GM12872 (cell line): ENCODE measurements around the gene GZMM.

Experiments used
- TF ChIP-seq, protein P1 (sequence below): IDR thresholded peaks from 3 replicates; pipeline ENCODE4 v1.5.1; 2011; ENCODE audit warnings: low read depth, mild to moderate bottlenecking, low read length, moderate library complexity; ENCODE audit not compliant: insufficient read depth

Gene GZMM

DNA sequence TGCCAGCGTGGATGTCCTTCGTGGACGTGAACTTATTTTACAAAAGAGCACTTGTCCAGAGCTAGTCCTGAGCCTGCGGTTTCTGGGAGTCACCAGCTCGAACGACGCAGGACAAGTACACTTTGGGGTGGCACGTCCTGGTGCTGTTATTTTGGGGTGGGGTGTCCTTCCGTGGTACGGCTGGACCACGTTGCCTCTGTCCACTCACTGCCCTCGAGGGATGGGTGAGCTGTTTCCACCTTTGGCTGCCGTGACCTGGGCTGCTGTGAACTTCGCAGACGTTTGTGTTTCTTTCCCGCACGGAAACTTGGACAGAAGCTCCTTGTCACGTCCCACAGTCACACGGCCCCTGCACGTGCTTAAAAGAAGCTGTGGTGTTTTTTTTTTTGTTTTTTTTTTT is 11.0 kb downstream of the GZMM start:
- TF ChIP-seq, protein P1, sequence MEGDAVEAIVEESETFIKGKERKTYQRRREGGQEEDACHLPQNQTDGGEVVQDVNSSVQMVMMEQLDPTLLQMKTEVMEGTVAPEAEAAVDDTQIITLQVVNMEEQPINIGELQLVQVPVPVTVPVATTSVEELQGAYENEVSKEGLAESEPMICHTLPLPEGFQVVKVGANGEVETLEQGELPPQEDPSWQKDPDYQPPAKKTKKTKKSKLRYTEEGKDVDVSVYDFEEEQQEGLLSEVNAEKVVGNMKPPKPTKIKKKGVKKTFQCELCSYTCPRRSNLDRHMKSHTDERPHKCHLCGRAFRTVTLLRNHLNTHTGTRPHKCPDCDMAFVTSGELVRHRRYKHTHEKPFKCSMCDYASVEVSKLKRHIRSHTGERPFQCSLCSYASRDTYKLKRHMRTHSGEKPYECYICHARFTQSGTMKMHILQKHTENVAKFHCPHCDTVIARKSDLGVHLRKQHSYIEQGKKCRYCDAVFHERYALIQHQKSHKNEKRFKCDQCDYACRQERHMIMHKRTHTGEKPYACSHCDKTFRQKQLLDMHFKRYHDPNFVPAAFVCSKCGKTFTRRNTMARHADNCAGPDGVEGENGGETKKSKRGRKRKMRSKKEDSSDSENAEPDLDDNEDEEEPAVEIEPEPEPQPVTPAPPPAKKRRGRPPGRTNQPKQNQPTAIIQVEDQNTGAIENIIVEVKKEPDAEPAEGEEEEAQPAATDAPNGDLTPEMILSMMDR = no peak

DNA sequence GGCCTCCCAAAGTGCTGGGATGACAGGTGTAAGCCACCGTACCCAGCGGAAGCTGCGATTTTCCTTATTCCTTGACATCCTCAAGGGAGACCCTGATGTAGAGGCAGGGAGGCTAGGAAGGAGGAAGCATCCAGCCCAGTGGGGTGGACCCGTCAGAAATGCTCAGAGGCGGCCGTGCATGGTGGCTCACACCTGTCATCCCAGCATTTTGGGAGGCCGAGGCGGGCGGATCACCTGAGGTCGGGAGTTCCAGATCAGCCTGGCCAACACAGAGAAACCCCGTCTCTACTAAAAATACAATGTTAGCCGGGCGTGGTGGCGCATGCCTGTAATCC is 11.6 kb downstream of the GZMM start:
- TF ChIP-seq, protein P1 = no peak

DNA sequence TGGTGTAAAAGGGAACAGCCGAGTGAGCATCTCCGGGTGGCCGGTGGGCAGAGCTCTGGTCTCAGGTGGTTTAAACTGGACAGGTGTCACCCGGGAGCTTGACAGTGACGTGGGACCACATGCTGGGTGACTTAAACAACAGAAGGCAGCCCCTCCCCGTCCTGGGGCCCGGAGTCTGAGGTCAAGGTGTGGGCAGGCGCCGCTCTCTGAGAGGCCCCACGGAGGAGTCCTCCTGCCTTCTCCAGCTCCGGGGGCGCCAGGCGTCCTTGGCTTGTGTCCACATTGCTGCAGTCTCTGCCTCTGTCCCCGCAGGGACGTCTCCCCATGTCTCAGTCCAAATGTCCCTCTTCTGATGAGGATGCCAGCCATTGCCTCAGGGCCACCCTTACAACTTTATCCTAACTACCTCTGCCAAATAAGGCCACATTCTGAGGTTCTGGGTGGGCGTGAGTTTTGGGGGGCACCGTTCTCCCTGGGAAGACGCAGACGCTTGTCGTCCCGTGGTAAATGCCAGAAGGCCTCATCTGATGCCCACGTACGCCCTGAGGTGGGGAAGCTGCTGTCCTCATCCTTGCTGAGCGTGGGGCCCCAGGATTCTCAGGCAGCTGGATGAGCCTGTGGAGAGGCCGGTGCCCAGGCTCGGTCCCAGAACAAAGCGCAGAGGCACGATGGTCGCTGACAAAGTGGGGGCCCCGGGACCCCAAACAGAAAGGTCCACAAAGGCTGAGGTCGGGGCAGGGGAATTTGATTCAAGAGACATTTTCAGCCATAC is 12.9 kb downstream of the GZMM start:
- TF ChIP-seq, protein P1 = no peak

DNA sequence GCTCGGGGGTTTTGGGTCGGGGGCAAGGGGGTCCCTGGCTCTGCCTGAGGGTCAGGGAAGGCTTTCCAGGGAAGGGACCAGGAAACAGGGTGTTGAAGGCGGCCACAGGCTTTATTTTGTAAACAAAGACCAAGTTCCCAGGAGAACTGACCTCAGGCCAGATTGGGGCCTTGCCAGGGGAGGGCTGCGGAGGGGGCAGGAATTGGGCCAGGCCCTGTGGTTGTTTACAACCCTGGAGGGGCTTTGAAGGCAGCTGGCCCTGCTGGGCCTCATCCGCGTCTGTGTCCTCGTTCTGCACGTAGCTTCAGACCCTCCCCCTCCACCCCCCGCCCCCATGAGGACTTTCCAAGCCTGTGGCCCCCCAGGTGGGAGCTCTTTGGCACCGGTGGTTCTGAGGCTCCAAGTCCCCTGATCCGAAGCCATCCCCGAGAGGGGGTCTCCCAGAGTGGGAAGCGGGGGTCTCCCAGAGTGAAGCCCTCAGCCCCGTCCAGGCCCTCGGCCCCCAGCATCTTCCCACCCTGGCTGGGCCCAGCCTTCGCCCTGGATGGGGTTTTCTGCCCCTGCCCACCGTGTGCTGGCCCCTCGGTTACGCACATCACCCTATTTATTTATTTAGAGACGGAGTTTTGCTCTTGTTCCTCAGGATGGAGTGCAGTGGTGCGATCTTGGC is 15.1 kb downstream of the GZMM start:
- TF ChIP-seq, protein P1 = no peak

DNA sequence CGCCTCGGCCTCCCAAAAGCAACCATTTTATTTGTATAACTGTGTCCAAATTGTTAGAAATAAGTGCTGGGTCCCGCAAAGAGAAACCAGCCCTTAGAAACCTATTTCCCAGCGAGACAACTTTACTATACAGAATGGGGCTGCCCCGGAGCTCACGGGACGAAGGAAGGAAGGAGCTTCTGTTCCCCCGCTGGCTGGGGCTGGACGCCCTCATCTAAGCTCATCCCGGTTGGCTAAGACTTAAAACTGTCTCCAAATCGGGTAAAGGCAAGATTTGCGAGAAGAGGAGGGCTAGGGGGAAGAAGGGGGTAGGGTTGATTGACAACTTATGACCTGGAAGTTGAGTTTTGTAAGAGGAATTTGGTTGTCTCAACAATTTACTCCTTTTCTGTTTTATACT is 16.3 kb downstream of the GZMM start:
- TF ChIP-seq, protein P1 = no peak

DNA sequence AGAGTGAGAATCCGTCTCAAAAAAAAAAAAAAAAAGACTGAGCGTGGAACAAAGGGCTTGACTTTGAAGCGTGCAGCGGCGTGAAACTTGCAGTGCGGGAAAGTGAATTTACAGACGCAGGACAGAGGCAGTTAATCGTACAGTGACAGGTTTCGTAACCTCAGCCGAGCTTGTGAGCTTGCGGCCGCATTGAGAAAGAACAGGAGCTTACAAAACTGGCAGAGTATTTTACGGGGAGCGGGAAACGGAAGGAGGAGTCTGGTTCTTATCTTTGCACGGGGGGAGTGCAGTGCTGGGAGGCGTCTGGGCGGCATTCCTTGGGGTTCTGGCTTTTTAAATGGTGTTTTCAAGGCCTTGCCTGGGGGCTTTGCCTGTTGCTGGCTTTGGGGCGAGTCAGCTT is 22.6 kb downstream of the GZMM start:
- TF ChIP-seq, protein P1 = no peak

DNA sequence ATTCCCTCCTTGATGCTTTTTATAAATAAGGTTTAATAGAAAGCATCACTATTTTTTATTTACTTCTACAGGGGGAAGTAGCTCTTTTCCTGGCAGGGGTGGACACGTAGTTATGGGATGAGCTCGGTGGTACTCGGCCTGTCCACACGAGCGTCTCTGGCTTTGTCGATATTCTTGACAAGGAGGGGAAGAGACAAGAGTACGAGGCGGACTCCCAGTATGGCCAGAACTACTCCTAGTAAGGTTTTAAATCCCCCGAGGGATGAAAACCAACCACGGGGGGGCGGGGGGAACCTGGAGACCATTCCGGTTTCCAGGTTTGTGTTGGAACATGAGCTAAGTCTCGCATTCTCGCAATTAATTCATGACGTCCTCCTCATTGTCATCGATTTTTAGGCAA is 23.0 kb downstream of the GZMM start:
- TF ChIP-seq, protein P1 = no peak
